Ramos (cell line): ENCODE measurements around the gene CCDC9B.

Experiments
- in situ Hi-C: fragments of 300-500 bp; cut with MboI; formaldehyde crosslinking; loops from one replicate; pipeline ENCODE4 v1.14.3; 2022; ENCODE audit warnings: low sequenced_read_pairs; ENCODE audit not compliant: unreplicated experiment

The CCDC9B gene

DNA sequence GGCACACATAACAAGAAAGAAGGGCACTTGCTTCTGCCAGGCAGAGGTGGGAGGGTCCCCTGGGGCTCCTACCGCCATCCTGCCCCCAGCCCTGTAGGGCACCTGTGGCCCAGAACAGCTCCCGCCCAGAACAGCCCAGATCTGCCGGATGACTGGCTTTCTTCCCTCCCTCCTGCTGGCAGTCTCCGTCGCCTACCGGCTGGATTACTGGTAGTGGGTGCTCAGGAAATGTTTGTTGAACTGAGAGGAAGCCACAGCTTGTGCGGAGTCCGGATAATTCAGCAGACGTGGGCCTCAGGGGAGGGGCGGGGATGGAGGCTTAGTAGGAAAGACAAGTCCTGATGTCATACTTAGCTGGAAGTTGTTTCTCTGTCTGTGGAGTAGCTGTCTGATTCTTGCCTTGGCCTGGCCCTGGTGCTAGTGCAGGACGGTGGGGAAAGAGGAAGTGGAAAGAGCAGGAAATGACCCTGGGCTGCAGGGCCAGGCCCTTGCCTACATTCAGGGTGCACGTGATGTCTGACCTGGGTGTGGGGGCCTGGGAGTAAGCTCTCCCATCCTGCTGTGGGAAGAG lies 6.7 kb downstream of the CCDC9B start:
- in situ Hi-C loops, result no loop called here

DNA sequence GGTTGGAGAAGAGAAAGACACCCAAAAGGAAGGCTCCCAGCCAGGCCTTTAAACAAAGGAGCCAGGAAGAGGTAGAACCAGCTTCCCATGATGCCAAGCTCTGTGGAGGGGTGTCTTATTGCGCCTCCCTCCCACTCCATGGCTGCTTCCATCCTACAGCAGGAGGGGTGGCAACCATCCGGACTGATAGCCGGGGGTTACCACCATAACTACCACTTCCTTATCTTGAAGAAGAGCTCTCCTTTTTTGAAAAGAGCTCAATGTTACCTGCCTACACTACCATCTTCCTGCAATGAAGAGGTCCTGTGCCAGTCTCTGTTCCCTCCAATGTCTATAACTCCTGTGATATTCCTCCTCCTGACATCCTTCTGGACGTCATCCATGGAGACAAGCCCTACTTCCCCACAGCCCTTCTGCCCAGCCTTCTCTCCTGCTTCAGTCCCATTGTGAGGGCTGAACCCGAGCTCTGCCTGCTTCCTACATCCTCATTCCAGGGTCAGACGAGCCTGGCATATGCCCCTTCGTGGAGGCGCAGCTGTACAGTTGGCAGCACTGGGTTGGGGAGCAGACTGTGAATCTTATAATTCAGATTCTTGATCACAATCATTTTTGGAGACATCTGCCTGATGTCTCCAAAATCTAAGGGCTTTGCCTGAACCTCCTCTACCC lies 8.5 kb downstream of the CCDC9B start:
- in situ Hi-C loops, result no loop called here

DNA sequence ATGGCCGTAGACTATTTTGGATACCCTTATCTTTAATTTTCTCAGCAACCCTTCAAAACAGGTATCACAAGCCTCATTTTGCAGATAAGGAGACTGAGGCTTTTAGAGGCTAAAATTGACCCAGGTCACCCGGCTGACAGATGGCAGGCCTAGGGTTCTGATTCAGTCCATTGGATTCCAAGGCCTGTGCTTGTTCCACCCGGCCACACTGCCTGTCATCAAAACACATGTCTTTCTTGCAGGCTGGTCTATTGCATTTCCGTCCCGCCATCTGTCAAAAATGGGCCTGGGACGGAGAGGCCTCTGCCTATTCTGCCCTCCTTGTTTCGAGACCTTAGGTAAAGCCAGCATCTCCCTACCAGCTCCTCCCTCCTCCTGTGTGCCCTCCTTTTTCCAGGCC lies 9.1 kb downstream of the CCDC9B start:
- in situ Hi-C loops, result no loop called here

GRCh38 chr15:40331026-40331425 lies 9.7 kb downstream of the CCDC9B start:
- in situ Hi-C loops, result no loop called here

GRCh38 chr15:40330368-40330836 lies 10.3 kb downstream of the CCDC9B start:
- in situ Hi-C loops, result no loop called here

GRCh38 chr15:40329804-40330203 lies 10.9 kb downstream of the CCDC9B start:
- in situ Hi-C loops, result no loop called here

DNA sequence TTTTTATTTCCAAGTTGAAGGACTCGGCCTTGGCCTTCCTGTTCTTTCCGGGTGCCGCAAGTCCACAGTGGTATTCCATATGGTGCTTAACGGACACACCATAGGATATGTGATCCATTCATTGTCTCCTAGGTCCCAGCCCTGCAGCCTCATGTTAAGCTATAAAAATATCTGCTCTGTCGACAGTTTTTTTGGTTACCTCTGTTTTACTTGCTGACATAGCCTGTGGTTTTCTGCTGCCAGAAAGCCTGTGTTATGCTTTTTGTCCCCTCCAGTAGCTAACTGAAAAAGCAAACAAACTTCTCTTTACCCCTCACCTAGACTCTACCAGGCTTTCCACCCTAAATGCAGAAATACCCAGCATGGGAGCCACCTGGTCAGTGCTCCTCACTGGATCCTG lies 12.0 kb downstream of the CCDC9B start:
- in situ Hi-C loops, result no loop called here

- in situ Hi-C loops, result no loop called here
These were observed 12.6 kb downstream of the CCDC9B start for GRCh38 chr15:40328176-40328575.

- in situ Hi-C loops, result no loop called here
These were observed 13.3 kb downstream of the CCDC9B start for GRCh38 chr15:40327457-40327856.

GRCh38 chr15:40325700-40326099 lies 15.0 kb downstream of the CCDC9B start:
- in situ Hi-C loops, result no loop called here

GRCh38 chr15:40325188-40325587 lies 15.6 kb downstream of the CCDC9B start:
- in situ Hi-C loops, result no loop called here

- in situ Hi-C loops, result no loop called here
These were observed 16.5 kb downstream of the CCDC9B start for GRCh38 chr15:40323953-40324937.

GRCh38 chr15:40323239-40323952 lies 17.3 kb downstream of the CCDC9B start, which contains the start of gene INAFM2:
Gene INAFM2 (plus strand): TSS chr15:40323692. CDS start chr15:40324056, 364 bp downstream.
- in situ Hi-C loops, result no loop called here

- in situ Hi-C loops, result no loop called here
These were observed 18.1 kb downstream of the CCDC9B start for GRCh38 chr15:40322531-40323238.

- in situ Hi-C loops, result no loop called here
These were observed 19.8 kb downstream of the CCDC9B start for GRCh38 chr15:40320931-40321371.

GRCh38 chr15:40320409-40320808 lies 20.3 kb downstream of the CCDC9B start:
- in situ Hi-C loops, result no loop called here

DNA sequence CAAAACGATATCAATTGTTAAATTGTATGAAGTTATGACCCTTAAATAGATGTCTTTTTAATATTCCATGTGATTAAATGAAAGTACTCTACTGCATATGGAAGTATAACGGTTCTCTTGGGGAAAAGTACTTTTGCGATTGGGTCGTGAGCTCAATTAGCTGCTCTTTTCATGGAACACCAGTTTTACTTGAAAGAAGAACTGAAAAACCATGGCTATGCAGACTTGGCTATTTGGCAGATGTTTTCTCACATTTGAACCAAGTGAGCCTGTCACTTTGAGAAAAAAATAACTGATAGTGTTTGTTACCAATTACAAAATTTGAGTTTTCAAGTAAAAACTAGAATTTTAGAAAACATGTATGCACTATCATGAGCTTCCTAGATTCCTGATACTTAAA lies 23.2 kb downstream of the CCDC9B start:
- in situ Hi-C loops, result no loop called here

DNA sequence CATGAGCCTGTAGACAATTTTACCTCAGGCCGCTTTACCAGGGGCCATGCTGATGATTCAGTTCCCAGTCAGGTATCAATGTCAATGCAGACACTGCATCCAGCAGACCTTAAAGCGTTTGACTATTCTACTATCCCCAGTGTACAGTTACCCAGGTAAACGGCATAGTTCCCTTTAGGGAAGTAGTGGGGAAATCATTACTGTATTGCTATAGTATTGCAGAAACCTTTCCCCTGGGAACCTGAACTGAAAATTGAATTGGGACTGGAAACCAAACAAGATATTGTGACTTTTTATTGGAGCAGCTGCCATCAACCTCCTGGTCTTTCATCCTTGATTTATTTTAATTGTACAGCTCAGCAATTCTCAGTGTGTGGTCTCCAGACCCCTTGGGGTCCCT lies 23.8 kb downstream of the CCDC9B start:
- in situ Hi-C loops, result no loop called here

DNA sequence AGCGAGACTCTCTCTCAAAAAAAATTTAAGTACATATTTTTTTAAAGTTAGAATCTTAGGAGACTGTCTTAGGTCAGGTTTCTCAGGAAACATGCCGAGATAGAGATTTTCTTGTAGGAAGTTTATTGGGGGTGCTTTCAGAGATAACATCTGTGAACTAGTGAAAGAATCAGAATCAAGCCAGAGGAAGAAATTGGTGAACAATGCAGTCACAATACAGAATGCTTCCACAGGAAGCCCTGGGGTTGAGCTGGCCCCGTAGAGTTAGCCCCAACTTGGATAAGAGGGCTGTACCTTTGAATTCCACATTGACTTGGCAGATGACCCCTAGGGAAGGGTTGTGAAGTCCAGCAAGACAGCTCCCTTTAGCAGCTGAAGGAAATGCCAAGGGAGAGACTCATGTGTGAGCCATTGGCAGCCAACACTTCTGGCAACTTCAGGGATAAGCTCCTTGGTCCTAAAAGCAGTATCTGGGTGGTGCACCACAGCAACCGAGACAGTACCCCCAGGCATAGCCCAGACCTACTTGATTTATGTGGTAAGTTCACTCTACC lies 25.9 kb downstream of the CCDC9B start:
- in situ Hi-C loops, result no loop called here
